Epidermal melanocyte (primary cell): Measurements from ENCODE around the gene MARK3.
A peak's percentile ranks its signal among the peaks of the same experiment; 100 is the strongest.
"Not testable (repeated sequence)": the region's sequence is repeated elsewhere in the genome, so short reads cannot be mapped to it uniquely, and the experiment has no call there.

Source experiments
- DNase-seq: peaks from one replicate; pipeline ENCODE4 v3.0.0; 2011; ENCODE audit warnings: low spot score; ENCODE audit not compliant: insufficient read length

The MARK3 gene

GRCh38 chr14:103385152-103385928, at the start of gene MARK3:
Gene MARK3, plus strand, starts transcription at chr14:103385415. Its CDS starts 615 bp downstream, at chr14:103386030.
- peak; percentile 92 for DNase-seq

DNA sequence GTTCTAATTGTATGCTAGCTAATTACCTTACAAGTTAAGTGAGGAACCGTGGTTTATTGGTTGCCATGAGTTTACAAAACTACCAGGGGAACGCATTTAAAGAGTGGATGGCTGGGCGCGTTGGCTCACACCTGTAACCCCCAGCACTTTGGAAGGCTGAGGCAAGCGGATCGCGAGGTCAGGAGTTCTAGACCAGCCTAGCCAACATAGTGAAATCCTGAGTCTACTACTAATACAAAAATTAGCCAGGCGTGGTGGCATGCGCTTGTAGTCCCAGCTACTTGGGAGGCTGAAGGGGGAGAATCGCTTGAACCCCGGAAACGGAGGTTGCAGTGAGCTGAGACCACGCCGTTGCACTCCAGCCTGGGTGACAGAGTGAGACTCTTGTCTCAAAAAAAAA, 49.0 kb upstream of the MARK3 start:
- no peak for DNase-seq

GRCh38 chr14:103337794-103338193, 47.4 kb upstream of the MARK3 start:
- DNase-seq, result no peak

- DNase-seq, result no peak
Observed at GRCh38 chr14:103339561-103339960, 45.7 kb upstream of the MARK3 start.

DNA sequence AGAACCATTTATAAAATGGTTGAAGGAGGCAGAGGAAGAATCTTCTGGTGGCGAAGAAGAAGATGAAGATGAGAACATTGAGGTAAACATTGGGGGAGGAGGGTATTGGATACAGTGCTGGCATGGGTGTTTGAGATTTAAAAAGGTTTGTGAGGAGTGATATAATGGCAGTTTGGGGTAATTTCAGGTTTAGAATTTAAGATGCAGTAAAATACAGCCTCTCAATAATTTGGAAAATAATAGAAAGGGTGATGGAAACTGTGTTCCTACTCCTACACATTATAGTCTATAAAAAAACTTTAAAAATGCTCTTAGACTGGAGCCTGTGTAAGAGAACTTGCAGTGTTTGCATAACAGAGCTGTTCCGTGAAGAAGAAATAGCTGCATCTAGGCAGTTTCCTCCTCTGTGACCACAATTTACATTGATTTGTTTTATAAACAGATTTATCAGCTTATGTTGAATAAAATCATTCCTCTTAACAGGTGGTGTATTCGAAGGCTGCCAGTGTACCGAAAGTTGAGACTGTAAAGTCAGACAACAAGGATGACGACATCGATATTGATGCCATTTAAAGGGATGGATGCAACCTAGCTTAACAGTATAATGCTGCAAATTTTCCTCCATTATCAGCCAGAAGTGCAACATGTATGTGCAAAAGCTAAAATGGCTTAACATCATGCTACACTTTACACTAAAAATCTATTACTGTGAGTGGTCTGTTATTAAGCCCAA, 44.6 kb upstream of the MARK3 start:
- DNase-seq, result no peak

GRCh38 chr14:103341250-103342129, 43.7 kb upstream of the MARK3 start:
- DNase-seq, result no peak

DNA sequence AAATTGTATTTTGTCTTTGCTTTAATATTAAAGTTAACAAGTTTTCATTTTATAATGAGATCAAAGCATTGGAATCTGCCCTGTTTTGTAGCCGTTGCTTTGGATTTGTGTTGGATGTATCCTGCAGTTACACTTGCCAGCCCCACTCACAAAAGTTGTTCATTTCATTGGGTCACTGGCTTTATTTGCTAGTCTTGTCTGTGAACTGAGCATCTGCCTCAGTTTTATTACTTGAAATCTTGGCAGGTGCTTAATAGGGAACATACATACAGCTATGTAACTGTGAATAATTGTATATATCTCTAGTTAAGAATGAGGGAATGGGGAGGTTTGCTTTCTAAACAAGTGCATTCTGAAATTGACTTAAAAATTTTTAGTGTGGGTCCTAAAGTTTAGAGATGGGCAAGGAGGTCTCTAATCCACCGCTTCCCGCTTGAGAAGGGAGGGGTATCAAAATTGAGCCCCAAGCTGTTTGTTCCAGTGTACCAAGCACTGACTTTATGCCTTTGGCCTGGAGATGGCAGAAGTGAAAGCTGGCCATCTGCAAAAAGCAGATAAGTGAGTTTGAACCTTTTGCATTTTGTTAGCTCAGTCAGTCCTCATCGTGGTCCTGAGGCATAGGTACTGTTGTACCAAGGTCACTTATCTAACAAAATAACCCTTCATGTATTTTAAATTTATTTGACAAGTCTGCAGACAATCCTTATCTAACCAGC, 41.9 kb upstream of the MARK3 start:
- no peak for DNase-seq

- no peak for DNase-seq
Observed at GRCh38 chr14:103343905-103344797, 41.1 kb upstream of the MARK3 start.

DNA sequence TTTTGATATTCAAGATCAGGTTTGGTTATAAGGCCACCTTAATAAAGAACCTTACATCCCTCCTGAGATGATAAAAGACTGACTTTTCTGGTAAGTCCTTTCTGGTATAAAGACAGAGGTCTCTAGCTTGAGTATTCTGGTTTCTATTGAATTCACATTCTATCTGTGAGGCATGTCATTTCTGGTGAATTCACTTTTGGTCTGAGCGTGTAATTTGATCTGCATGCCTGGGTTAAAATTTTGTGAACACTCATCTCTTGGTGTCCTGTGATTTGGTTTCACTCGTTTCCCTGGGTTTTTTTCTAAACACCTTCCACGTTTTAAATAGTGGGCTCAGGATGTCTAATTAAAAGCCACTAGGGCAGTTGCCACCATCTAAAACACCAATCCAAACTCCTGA, 38.9 kb upstream of the MARK3 start:
- DNase-seq, result no peak

DNA sequence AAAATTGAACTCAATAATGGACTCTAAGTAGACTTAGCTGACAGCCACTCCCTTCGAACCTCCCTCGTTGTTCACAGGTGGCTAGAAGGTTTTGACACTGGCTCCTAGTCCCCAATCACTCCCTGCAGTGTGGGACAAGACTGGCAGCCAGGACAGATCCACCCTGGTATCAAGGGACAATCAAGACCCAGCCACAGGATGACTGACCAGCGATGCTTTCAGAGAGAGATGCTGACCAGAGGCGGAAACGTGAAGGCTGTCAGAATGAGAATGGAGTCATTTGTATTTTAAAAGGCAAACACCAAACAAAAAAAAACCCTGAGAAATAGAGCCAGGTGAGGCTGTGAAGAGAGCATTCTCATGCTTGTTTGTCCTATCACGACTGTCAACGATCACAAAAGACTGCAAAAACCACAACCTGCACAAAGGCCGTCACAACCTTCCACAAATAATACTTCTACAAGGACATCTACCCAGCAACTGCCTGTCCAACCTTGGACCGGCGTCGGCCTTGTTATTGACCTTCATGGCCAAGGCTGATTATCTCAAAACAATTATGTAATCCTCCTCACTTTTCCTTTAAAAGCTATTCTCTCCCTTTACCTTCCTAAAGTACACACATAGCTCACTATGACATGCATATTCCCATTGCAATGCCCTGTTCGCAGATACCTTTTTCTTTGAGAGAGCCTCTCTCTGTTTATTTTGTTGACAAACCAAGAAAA, 38.0 kb upstream of the MARK3 start:
- DNase-seq, result no peak

GRCh38 chr14:103348154-103348553, 37.1 kb upstream of the MARK3 start:
- DNase-seq, result no peak

DNA sequence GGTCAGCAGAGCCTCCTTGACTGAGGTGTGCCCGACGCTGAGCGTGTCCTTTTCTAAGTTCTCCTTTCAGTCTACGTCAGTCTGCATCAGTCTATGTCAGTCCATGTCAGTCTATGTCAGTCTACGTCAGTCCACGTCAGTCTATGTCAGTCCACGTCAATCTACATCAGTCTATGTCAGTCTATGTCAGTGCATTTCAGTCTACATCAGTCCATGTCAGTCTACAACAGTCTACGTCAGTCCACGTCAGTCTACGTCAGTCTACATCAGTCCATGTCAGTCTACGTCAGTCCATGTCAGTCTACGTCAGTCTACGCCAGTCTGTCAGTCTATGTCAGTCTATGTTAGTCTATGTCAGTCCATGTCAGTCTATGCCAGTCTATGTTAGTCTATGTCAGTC, 35.2 kb upstream of the MARK3 start:
- no peak for DNase-seq

DNA sequence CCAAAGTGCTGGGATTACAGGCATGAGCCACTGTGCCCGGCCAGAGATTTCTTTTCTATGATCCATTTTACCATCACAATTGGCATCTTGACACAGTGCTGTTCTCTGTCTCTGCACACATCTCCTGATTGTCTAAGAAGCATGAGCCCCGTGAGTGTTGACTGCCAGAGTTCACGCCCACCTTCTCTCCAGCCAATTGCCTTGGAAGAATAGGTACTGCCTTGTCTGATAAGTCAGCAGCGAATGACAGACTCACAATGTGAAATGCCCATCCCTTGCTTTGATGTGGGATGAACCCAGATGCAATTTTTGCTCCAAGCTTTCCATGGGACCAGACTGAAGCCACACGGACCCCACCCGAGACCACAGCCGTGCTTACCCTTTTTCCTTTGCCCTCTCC, 31.9 kb upstream of the MARK3 start:
- no peak for DNase-seq

- DNase-seq, result no peak
Observed at GRCh38 chr14:103354141-103354540, 31.1 kb upstream of the MARK3 start.

DNA sequence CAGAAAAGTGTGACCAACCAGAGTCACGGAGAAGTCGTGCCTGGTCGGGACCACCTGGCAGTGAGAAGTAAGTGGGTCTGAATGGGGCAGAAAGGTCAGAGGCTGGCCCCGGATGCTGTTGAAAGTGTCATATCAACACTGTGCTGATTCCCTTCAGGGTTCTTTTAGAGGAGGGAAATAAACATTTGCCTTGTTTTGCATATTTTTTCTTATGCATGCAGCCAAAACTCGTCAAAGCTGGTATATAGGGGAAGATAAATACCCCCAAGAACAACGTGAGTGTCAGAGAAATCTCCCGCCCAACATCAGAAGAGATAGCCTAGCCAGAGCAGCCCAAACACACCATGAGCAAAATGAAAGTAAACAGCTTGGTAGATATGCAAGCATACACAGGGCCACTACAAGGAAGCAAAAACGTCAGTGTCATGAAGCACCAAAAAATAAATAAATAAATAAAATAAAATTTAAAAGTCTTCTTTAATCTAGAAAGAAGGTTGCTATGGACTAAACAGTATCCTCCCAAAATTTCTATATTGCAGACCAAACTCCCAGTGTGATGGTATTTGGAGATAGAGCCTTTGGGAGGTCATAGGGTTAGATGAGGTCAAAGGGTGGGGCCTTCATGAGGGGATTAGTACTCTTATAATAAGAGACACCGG, 29.1 kb upstream of the MARK3 start:
- DNase-seq, result no peak

- DNase-seq, result not testable (repeated sequence)
Observed at GRCh38 chr14:103357552-103357951, 27.7 kb upstream of the MARK3 start.

DNA sequence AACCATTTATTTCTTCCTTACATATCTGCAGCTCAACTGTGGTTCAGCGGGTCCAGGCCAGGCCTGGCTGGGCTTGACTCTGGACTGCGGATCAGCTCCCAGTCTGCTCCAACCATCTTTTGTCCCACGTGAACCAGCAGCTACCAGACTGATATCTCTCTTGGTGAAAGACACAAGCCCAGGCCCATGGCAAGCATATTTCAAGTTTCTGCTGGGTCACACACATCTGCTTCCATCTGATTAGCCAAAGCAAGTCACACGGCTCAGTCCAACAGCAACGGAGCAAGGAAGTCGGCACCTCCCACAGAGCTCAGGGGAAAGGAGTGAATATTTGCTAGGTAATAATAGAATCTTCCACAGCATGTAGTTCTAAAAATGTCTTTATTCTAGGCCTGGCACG, 24.7 kb upstream of the MARK3 start:
- no peak for DNase-seq

DNA sequence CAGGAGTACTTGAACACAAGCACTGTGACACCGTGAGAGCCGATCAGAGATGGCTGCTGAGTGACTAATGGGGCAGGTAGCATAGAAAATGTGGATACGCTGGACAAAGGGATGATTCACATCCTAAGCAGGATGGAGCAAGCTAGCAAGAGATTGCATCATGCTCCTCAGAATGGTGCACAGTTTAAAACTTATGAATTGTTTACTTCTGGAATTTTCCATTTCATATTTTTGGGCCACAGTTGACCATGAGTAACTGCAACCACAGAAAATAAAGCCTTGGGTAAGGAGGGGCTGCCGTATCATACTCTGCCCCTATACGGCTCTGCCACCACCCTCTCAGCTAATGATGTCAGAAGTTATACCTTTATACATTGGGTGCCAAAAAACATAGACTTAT, 23.3 kb upstream of the MARK3 start:
- no peak for DNase-seq

DNA sequence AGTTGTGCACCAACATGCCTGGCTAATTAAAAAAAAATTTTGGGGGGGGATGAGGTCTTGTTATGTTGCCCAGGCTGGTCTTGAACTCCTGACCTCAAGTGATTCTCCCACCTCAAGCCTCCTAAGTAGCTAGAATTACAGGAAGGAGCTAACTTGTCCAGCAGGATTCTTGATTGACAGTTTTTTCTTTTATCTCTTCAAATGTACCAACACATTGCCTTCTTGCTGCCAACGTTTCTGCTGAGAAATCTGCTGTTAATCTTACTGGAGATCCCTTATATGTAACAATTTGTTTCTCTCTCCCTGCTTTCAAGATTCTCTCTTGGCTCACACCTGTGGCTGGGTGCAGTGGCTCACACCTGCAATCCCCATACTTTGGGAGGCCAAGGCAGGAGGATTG, 22.4 kb upstream of the MARK3 start:
- DNase-seq, result no peak
